ENCODE measurements around the gene EMC9.

Gene EMC9

DNA sequence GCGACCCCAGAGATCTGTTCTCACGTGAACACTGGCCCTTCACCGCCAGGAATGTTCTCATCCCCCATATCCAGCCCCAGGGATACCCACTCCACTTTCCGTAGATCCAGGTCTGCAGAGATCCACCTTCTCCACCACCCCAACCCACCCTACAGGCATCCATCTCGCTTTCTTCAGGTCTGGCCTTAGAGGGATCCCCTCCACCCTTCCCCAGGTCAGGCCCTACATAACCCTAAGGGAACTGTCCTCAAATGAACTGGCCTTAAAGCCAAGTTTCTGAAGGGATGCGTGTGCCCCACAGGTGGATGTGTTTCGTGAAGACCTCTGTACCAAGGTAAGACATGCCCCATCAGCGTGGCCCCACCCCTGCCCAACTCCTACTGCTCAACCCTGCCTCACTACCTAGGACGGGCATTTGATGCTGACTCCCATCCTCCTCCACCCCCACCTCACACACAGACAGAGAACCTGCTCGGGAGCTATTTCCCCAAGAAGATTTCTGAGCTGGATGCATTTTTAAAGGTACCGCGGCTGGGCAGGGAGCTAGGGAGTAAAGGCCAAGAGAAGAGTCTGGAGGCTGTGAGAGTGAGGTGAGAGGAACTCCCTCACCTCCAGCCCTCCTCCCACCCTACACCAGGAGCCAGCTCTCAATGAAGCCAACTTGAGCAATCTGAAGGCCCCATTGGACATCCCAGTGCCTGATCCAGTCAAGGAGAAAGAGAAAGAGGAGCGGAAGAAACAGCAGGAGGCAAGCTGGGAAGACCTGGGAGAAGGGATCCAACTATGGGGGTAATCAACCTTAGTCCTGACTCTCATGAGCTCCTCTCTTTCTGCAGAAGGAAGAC, 4.5 kb downstream of the EMC9 start:
- Histone ChIP-seq H4K12ac (ENCODE audit: low read depth, low read length) (no peak overlapping the region), H3K79me2 (ENCODE audit: control insufficient read depth, insufficient read depth, low read length, poor library complexity) (peaks cover 8% of the 10 kb centered on the region), H3K4me3 (ENCODE audit: low read depth, low read length) (no peak overlapping the region), H3K9ac (ENCODE audit: low read length) (no peak overlapping the region), H3K4ac (ENCODE audit: low read depth, low read length) (no peak overlapping the region), H2AK5ac (ENCODE audit: low read length) (peak overlapping the region; percentile 20), H3K14ac (ENCODE audit: low read length) (peak overlapping the region; percentile 46), H4K91ac (ENCODE audit: low read depth, low read length) (peak overlapping the region; percentile 67), H3K4me1 (ENCODE audit: control insufficient read depth in 1 of 2, insufficient read depth in 2 of 2, low read length in 2 of 2) (peaks cover 6 to 10% of the 10 kb centered on the region in 2 experiments), H3K9me3 (ENCODE audit: insufficient read depth, low read depth, low read length) (peaks cover 1% of the 10 kb centered on the region), H3K4me2 (ENCODE audit: low read length) (peak overlapping the region; percentile 78), H3K18ac (ENCODE audit: low read length) (peak overlapping the region; percentile 54), H3K79me1 (ENCODE audit: low read length) (peaks cover 13% of the 10 kb centered on the region), H2BK5ac (ENCODE audit: low read depth, low read length, poor library complexity) (no peak overlapping the region), H3K23ac (ENCODE audit: low read length) (no peak overlapping the region), H3K27me3 (ENCODE audit: insufficient read depth, low read length) (no peaks in the 10 kb centered on the region), H4K8ac (ENCODE audit: low read depth, low read length) (no peak overlapping the region), H2AFZ (ENCODE audit: insufficient read depth, low read length, poor library complexity) (no peak overlapping the region), H2BK12ac (ENCODE audit: low read length) (no peak overlapping the region), H3K27ac (ENCODE audit: low read depth, low read length) (no peak overlapping the region), H2BK120ac (ENCODE audit: insufficient read depth, low read length, poor library complexity) (no peak overlapping the region), H3K36me3 (ENCODE audit: control insufficient read depth in 1 of 2, insufficient read depth in 2 of 2, low read length in 2 of 2) (peaks cover 19% of the 10 kb centered on the region in 2 experiments)
- no CpG with 5 or more reads among the region's 13 CpGs for WGBS (ENCODE audit: extremely low coverage, insufficient coverage, insufficient read length)
- no peak for DNase-seq

GRCh38 chr14:24135834-24136683, 5.3 kb downstream of the EMC9 start, which contains the start of gene PSME1:
Gene PSME1 (plus strand): TSS chr14:24136194. CDS start chr14:24136263, 69 bp downstream.
- peak within 1 kb of the TSS; percentile 96 for H3K4me3 ChIP-seq (ENCODE audit: low read depth, low read length)
- no peak within 1 kb of the TSS for H2BK5ac ChIP-seq (ENCODE audit: low read depth, low read length, poor library complexity)
- DNase-seq, result peak; percentile 82 to 88
- H3K23ac ChIP-seq (ENCODE audit: low read length), result no peak within 1 kb of the TSS
- H3K4me2 ChIP-seq (ENCODE audit: low read length), result peak within 1 kb of the TSS; percentile 78
- peak within 1 kb of the TSS; percentile 61 for H2AFZ ChIP-seq (ENCODE audit: insufficient read depth, low read length, poor library complexity)
- H2BK120ac ChIP-seq (ENCODE audit: insufficient read depth, low read length, poor library complexity), result peak within 1 kb of the TSS; percentile 59
- no peaks in the 10 kb centered on the region for H3K27me3 ChIP-seq (ENCODE audit: insufficient read depth, low read length)
- H2BK12ac ChIP-seq (ENCODE audit: low read length), result no peak within 1 kb of the TSS
- peak within 1 kb of the TSS; percentile 54 for H3K18ac ChIP-seq (ENCODE audit: low read length)
- peaks cover 9% of the 10 kb centered on the region for H3K79me1 ChIP-seq (ENCODE audit: low read length)
- peaks cover 6 to 10% of the 10 kb centered on the region in 2 experiments for H3K4me1 ChIP-seq (ENCODE audit: control insufficient read depth in 1 of 2, insufficient read depth in 2 of 2, low read length in 2 of 2)
- peak within 1 kb of the TSS; percentile 46 for H3K14ac ChIP-seq (ENCODE audit: low read length)
- peak within 1 kb of the TSS; percentile 73 for H3K9ac ChIP-seq (ENCODE audit: low read length)
- H4K8ac ChIP-seq (ENCODE audit: low read depth, low read length), result peak within 1 kb of the TSS; percentile 84
- peaks cover 1% of the 10 kb centered on the region for H3K9me3 ChIP-seq (ENCODE audit: insufficient read depth, low read depth, low read length)
- H3K36me3 ChIP-seq (ENCODE audit: control insufficient read depth in 1 of 2, insufficient read depth in 2 of 2, low read length in 2 of 2), result peaks cover 19% of the 10 kb centered on the region in 2 experiments
- H3K79me2 ChIP-seq (ENCODE audit: control insufficient read depth, insufficient read depth, low read length, poor library complexity), result peaks cover 6% of the 10 kb centered on the region
- no peak within 1 kb of the TSS for H3K4ac ChIP-seq (ENCODE audit: low read depth, low read length)
- H2AK5ac ChIP-seq (ENCODE audit: low read length), result peak within 1 kb of the TSS; percentile 20
- no peak within 1 kb of the TSS for H3K27ac ChIP-seq (ENCODE audit: low read depth, low read length)
- peak within 1 kb of the TSS; percentile 68 for H4K12ac ChIP-seq (ENCODE audit: low read depth, low read length)
- WGBS (ENCODE audit: extremely low coverage, insufficient coverage, insufficient read length), result no CpG with 5 or more reads among the region's 75 CpGs
- peak within 1 kb of the TSS; percentile 67 for H4K91ac ChIP-seq (ENCODE audit: low read depth, low read length)

- peaks cover 3% of the 10 kb centered on the region for H3K79me2 ChIP-seq (ENCODE audit: control insufficient read depth, insufficient read depth, low read length, poor library complexity)
- H2BK5ac ChIP-seq (ENCODE audit: low read depth, low read length, poor library complexity), result no peak overlapping the region
- H4K8ac ChIP-seq (ENCODE audit: low read depth, low read length), result peak overlapping the region; percentile 41
- H3K4ac ChIP-seq (ENCODE audit: low read depth, low read length), result no peak overlapping the region
- H3K18ac ChIP-seq (ENCODE audit: low read length), result no peak overlapping the region
- peak overlapping the region; percentile 78 for H3K4me2 ChIP-seq (ENCODE audit: low read length)
- H3K4me1 ChIP-seq (ENCODE audit: control insufficient read depth in 1 of 2, insufficient read depth in 2 of 2, low read length in 2 of 2), result peaks cover 6 to 10% of the 10 kb centered on the region in 2 experiments
- no CpG with 5 or more reads among the region's 9 CpGs for WGBS (ENCODE audit: extremely low coverage, insufficient coverage, insufficient read length)
- no peak for DNase-seq
- H3K27ac ChIP-seq (ENCODE audit: low read depth, low read length), result no peak overlapping the region
- peaks cover 1% of the 10 kb centered on the region for H3K9me3 ChIP-seq (ENCODE audit: insufficient read depth, low read depth, low read length)
- no peaks in the 10 kb centered on the region for H3K27me3 ChIP-seq (ENCODE audit: insufficient read depth, low read length)
- no peak overlapping the region for H2BK12ac ChIP-seq (ENCODE audit: low read length)
- no peak overlapping the region for H3K9ac ChIP-seq (ENCODE audit: low read length)
- H4K91ac ChIP-seq (ENCODE audit: low read depth, low read length), result no peak overlapping the region
- H2AFZ ChIP-seq (ENCODE audit: insufficient read depth, low read length, poor library complexity), result peak overlapping the region; percentile 48
- H3K36me3 ChIP-seq (ENCODE audit: control insufficient read depth in 1 of 2, insufficient read depth in 2 of 2, low read length in 2 of 2), result peaks cover 19% of the 10 kb centered on the region in 2 experiments
- H2BK120ac ChIP-seq (ENCODE audit: insufficient read depth, low read length, poor library complexity), result no peak overlapping the region
- H2AK5ac ChIP-seq (ENCODE audit: low read length), result no peak overlapping the region
- H3K14ac ChIP-seq (ENCODE audit: low read length), result no peak overlapping the region
- peak overlapping the region; percentile 96 for H3K4me3 ChIP-seq (ENCODE audit: low read depth, low read length)
- H4K12ac ChIP-seq (ENCODE audit: low read depth, low read length), result no peak overlapping the region
- H3K23ac ChIP-seq (ENCODE audit: low read length), result no peak overlapping the region
- H3K79me1 ChIP-seq (ENCODE audit: low read length), result peaks cover 5% of the 10 kb centered on the region
Measured at GRCh38 chr14:24135584-24135833, 5.9 kb downstream of the EMC9 start.

GRCh38 chr14:24133735-24134134, 7.7 kb downstream of the EMC9 start:
- H3K4me1 ChIP-seq (ENCODE audit: control insufficient read depth in 1 of 2, insufficient read depth in 2 of 2, low read length in 2 of 2), result peaks cover 6 to 10% of the 10 kb centered on the region in 2 experiments
- H2BK120ac ChIP-seq (ENCODE audit: insufficient read depth, low read length, poor library complexity), result no peak overlapping the region
- H3K4ac ChIP-seq (ENCODE audit: low read depth, low read length), result no peak overlapping the region
- no peak overlapping the region for H2AK5ac ChIP-seq (ENCODE audit: low read length)
- H2BK12ac ChIP-seq (ENCODE audit: low read length), result no peak overlapping the region
- H3K18ac ChIP-seq (ENCODE audit: low read length), result no peak overlapping the region
- H3K4me2 ChIP-seq (ENCODE audit: low read length), result no peak overlapping the region
- H3K23ac ChIP-seq (ENCODE audit: low read length), result no peak overlapping the region
- H4K12ac ChIP-seq (ENCODE audit: low read depth, low read length), result no peak overlapping the region
- H3K14ac ChIP-seq (ENCODE audit: low read length), result no peak overlapping the region
- peaks cover 5% of the 10 kb centered on the region for H3K79me1 ChIP-seq (ENCODE audit: low read length)
- H2AFZ ChIP-seq (ENCODE audit: insufficient read depth, low read length, poor library complexity), result no peak overlapping the region
- H3K27ac ChIP-seq (ENCODE audit: low read depth, low read length), result no peak overlapping the region
- H3K4me3 ChIP-seq (ENCODE audit: low read depth, low read length), result no peak overlapping the region
- no peak overlapping the region for H3K9ac ChIP-seq (ENCODE audit: low read length)
- H4K8ac ChIP-seq (ENCODE audit: low read depth, low read length), result no peak overlapping the region
- no CpG with 5 or more reads among the region's 1 CpG for WGBS (ENCODE audit: extremely low coverage, insufficient coverage, insufficient read length)
- H4K91ac ChIP-seq (ENCODE audit: low read depth, low read length), result no peak overlapping the region
- DNase-seq, result no peak
- peaks cover 9 to 10% of the 10 kb centered on the region in 2 experiments for H3K36me3 ChIP-seq (ENCODE audit: control insufficient read depth in 1 of 2, insufficient read depth in 2 of 2, low read length in 2 of 2)
- no peaks in the 10 kb centered on the region for H3K27me3 ChIP-seq (ENCODE audit: insufficient read depth, low read length)
- H3K9me3 ChIP-seq (ENCODE audit: insufficient read depth, low read depth, low read length), result no peaks in the 10 kb centered on the region
- H2BK5ac ChIP-seq (ENCODE audit: low read depth, low read length, poor library complexity), result no peak overlapping the region
- H3K79me2 ChIP-seq (ENCODE audit: control insufficient read depth, insufficient read depth, low read length, poor library complexity), result peaks cover 3% of the 10 kb centered on the region
